RWPE1 (cell line): ENCODE data around the gene ARNT2.

Experiments used
- CTCF ChIA-PET: fragments of 350-600 bp; sonication (Branson Sonifier 250); formaldehyde crosslinking; extraction: SDS; loops from one replicate; lab custom pipeline; 2021; lab: Yijun Ruan, JAX
- POLR2A ChIA-PET: fragments of 400-600 bp; formaldehyde crosslinking; extraction: SDS; loops from one replicate; lab custom pipeline; 2020; ENCODE audit warnings: antibody characterized with exemption; ENCODE audit not compliant: low non-redundant PET; lab: Yijun Ruan, JAX
- DNase-seq: peaks from one replicate; pipeline ENCODE4 v3.0.0; 2012; ENCODE audit warnings: low spot score
- H3K27ac ChIP-seq: fragments of 450-650 bp; 2 replicates; pipeline ENCODE4 v1.5.1; 2017
- TF ChIP-seq, protein P1 (sequence below): fragments of 450-650 bp; conservative IDR thresholded peaks from 2 replicates; pipeline ENCODE4 v1.5.1; 2017; ENCODE audit warnings: low read depth, mild to moderate bottlenecking

Gene ARNT2

DNA sequence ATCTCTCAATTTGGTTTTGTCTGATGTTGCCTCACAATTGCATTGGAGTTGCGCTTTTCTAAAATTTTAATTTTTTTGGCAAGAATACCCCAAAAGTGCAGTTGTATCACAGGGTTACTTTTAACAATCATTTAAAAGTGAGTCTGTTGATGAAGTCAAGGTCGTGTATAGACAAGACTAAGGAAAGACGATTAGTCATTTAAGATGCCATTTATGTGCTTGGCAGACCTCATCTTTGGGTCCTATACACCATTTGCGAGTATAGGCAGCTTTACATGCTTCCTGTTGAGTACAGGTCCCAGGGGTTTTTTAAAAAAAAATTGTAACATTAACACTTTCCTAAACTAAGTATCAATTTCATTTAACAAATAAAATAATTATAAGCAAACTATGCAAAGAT is 12.5 kb downstream of the ARNT2 start:
- TF ChIP-seq, protein P1, sequence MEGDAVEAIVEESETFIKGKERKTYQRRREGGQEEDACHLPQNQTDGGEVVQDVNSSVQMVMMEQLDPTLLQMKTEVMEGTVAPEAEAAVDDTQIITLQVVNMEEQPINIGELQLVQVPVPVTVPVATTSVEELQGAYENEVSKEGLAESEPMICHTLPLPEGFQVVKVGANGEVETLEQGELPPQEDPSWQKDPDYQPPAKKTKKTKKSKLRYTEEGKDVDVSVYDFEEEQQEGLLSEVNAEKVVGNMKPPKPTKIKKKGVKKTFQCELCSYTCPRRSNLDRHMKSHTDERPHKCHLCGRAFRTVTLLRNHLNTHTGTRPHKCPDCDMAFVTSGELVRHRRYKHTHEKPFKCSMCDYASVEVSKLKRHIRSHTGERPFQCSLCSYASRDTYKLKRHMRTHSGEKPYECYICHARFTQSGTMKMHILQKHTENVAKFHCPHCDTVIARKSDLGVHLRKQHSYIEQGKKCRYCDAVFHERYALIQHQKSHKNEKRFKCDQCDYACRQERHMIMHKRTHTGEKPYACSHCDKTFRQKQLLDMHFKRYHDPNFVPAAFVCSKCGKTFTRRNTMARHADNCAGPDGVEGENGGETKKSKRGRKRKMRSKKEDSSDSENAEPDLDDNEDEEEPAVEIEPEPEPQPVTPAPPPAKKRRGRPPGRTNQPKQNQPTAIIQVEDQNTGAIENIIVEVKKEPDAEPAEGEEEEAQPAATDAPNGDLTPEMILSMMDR, result no peak
- POLR2A ChIA-PET, result no interaction called here
- CTCF ChIA-PET, result interaction anchor here (0.6 kb wide), 2 partner anchors 453 to 832 kb away, joined by 4 read pairs; no protein-coding TSS in a partner anchor
- H3K27ac ChIP-seq, result no peak overlapping the region
- DNase-seq, result no peak

DNA sequence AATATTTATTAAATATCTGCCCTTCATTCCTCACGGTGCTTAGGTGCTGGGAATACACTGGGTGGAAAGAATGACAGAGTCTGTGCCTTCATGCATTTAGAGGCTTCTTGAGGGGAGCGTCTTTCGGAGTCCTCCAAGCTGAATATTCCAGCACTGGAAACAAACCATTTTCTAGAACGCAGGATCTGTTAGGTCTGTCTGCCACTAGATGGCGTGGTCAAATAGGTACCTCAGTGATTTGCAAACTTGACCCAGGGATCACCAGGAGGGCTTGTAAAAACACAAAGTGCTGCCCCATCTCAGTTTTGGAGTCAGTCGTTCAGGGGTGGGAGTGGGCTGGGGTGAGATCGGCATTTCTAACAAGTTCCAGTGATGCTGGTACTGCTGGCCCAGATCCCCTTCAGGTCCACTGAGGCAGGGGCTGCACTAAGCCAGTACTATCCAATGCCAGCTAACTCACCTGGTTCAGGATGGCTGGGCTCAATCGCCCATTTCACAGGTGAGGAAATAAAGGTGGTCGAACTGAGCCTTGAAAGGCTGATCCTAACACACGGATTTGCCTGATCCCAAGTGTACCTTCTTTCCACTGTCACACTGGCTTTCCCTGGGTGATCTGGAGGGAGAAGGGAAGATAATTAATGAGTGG is 14.8 kb downstream of the ARNT2 start:
- TF ChIP-seq, protein P1, result peak; percentile 70
- peak; percentile 42 for DNase-seq
- CTCF ChIA-PET, result interaction anchor here (0.5 to 1.3 kb wide), 6 partner anchors 11 to 407 kb away, joined by 3 to 8 read pairs (median 3); no protein-coding TSS in a partner anchor
- no peak overlapping the region for H3K27ac ChIP-seq
- POLR2A ChIA-PET, result no interaction called here

DNA sequence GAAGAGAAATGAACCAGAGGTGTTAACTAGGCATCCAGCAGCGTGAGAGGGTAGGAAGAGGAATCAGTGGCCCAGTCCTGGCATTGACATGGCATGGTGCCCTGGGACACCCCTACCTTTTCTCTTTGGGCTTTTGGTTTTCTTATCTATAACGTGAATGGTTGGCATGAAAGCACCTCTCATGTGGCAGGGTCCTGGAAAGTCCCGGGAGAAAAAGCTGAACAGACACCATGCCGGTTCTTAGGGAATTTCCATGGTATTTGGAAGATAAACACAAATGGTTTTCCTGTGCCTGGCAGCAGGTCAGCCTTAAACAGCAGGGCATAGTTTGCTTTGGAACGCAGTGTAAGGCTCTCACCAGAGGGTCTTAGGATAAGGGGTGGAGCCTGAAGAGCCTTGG is 15.4 kb downstream of the ARNT2 start:
- ChIA-PET CTCF (interaction anchor here (0.7 to 1.3 kb wide), 2 partner anchors 10 to 75 kb away, joined by 4 to 8 read pairs; no protein-coding TSS in a partner anchor), POLR2A (no interaction called here)
- TF ChIP-seq, protein P1, result no peak
- no peak for DNase-seq
- H3K27ac ChIP-seq, result no peak overlapping the region

DNA sequence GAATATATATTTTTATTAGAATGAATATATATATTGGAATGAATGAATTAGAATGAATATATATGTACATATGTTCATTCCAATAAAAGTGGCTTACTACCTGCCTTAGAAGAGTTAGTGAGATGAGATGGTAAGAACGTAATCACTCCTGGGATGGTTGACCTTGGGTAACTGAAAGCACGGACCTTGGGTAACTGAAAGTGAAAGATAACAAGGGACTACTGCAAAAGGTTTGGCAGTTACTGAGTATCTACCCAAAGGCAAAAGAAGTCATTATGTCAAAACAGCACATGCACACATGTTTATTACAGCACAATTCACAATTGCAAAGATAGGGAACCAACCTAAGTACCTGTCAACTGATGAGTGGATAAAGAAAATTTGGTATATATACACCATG is 16.5 kb downstream of the ARNT2 start:
- no peak for DNase-seq
- ChIA-PET POLR2A (no interaction called here), CTCF (interaction anchor here (0.5 kb wide), 1 partner anchor 22 kb away, joined by 3 read pairs; no protein-coding TSS in a partner anchor)
- TF ChIP-seq, protein P1, result no peak
- H3K27ac ChIP-seq, result no peak overlapping the region

DNA sequence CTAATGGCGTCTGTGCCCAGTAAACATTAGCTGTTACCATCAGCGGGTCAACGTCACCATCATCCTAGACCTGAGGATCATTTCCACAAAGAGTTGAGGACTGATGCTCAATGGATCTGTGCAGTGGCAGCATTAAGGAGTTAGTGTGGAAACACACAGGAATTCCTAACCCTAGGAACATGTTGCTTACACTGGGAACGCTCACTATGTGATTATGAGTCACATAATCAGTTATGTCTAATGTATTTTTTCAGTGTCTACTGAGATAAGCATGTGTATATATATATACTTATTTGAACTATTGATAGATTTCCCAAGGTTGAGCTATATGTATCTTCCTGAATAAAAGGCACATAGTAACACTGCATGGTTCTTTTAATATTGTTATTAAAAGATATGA is 19.0 kb downstream of the ARNT2 start:
- POLR2A ChIA-PET, result no interaction called here
- CTCF ChIA-PET, result interaction anchor here (0.5 kb wide), 1 partner anchor 385 kb away, joined by 4 read pairs; no protein-coding TSS in a partner anchor
- TF ChIP-seq, protein P1, result no peak
- no peak for DNase-seq
- no peak overlapping the region for H3K27ac ChIP-seq

DNA sequence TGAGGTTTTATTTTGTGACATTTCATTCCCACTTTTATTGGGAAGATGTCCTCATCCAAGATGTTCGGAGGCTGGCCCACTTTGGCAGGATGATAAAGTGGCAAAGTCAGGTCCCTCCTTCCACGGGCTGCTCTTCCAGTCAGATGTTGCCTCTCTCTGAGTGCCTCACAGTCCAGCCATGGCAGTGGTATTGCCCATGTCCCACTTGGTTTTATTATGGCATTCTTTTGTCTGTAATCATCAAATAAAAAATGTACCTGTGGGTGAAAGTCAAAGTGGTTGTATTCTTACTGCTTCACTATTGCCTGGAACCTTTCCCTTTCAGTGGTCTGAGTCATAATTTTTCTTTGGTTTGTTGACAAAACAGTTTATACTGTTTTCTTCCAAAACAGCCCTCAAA is 20.2 kb downstream of the ARNT2 start:
- no peak for DNase-seq
- no peak overlapping the region for H3K27ac ChIP-seq
- TF ChIP-seq, protein P1, result no peak
- CTCF ChIA-PET, result no interaction called here
- POLR2A ChIA-PET, result no interaction called here
